Kidney capillary endothelial cell (primary cell): ENCODE results near the gene POLR1A.

Experiments used
- DNase-seq: peaks from one replicate; pipeline ENCODE4 v3.0.0-alpha.2; 2018; ENCODE audit warnings: low spot score

POLR1A gene

DNA sequence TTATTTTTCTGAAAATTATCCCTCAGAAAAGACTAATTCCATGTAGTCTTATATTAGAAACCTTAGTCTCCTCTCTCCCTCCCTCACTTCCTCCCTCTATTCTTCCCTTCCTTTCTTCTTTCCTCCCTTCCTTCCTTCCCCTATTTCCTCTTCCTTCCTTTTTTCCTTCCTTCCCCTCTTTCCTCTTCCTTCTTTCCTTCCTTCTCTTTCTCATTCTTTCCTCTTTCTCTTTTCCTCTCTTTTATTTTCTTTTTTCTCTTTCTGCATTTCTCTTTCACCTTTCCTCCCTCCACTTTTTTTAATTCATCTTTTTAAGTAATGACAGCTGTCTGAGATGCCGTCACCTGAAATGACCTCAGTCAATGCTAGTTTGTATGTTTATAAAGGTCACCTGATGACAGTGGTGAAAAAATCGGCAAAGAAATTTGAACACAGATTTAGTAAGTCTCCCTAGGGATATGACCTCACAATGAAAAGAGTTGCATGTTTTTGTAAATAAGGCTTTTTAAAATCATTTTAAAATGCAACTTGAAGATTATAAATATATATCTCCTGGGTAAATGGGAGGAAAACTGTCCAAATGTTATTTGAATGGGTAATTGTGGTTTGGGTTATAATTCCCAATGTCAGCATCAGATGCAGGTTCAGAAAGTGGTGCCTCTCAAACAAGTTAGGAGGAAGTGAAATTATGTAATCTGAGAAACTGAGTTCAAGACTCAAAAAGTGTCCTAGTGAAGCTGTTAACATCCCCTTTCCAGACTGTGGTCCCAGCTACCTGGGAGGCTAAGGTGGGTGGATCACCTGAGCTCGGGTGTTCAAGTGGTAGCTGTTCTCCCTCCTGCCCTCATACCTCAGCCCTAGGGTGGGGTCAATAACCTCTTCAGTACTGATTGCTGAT, 126.6 kb downstream of the POLR1A start:
- DNase-seq, result no peak

DNA sequence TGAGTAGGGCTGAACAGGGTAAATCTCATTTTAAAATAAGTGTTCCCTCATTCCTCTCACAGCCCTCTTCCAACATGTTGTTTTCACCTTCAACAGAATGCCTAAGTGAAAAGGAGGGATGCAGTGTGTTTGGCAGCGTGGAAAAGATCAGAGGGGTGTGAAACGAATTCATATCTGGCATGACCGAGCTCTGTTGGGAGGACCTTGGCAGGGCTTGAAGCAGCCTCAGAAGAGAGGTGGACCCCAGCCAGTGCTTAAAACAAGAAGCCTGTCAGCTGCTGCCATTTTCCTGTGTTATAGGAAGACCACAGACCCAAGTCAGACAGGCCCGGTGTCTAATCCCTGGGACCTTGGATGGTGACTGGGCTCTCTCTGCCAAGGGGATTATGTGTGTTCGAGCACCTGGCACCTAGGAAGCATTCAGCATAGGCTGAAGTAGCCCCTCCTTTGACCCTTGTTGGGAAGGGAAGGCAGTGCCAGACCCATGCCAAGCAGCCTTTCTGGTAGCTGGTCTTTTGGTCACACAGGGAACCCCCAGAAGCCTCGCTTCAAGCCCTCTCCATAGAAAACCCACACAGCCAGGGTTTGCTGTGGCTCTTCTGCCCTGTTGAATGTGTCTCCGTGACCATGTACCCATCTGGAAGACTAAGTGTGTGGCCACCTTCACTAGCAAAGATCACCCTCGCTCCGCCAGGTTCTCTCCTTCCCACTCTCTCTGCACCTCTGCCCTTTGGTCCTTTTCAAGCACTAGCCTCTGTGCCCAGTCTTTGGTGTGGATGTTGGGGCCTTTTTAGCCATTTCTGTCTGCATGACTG, 129.4 kb downstream of the POLR1A start:
- DNase-seq, result no peak

DNA sequence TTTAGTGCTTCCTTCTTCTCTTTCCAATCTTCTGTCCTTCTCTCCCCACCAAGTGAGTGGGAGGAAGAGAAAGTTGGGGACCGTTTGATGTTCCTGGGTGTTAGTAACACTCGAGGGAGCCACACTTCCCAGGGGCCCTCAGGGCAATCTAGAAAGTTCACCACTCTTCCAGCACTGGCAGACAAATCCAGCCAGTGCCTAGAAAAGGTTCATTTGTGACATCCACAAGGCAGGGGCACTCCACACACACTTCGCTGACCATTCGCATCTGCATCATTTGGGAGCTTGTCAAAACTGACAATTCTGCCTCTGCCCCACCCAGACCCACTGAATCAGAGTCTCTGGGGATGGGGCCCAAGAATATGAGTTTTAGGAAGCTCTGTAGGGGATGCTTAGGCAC, 130.1 kb downstream of the POLR1A start:
- DNase-seq, result no peak

DNA sequence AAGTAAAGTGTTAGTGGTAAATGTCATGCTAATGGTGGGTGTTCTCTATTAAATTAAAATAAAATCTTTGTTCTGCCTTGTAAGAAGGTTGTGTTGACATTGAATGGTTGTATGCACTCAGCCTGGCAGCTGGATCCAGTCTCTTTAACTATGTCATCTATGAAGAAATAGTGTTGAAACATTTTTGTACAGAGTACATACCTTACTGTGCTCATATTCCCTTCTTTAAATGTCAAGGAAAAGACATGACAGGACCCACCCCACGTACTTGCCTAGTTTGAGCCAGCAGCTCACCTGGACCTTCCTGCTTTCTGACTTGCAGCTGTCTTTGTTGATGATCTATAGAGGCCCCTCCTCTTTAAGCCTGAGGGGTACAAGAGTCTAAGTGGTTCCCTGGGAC, 131.3 kb downstream of the POLR1A start:
- DNase-seq, result no peak

DNA sequence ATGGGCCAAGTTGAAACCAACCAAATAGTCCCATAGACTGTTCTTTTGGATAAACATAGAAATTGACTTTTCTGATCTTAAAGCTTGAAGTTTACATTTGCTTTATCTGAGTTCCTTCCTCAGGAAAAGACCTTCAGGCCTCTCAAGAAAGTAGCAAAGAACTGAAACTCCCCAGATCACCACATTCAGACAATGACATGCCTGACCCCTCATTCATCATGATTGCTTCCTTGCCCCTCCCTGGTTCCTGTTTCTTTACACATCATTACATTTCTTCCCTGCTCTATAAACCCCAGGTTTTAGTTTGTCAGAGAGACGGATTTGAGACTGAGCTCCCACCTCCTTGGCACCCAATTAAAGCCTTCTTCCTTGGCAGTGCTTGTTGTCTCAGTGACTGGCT, 133.3 kb downstream of the POLR1A start:
- DNase-seq, result no peak

DNA sequence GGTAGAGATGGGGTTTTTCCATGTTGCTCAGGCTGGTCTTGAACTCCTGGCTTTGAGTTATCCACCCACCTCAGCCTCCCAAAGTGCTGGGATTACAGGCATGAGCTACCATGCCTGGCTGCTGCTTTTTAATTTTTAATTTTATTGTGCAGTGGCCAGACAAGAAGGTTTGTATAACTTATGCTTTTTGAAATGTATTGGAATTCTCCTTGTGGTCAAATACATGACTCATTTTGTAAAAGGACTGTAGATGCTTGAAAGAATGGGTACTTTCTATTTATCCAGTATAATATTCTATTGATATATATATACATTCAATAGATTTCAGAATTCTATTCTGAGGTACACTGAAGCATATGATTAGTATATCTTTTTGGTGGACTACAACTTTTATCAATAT, 134.3 kb downstream of the POLR1A start:
- DNase-seq, result no peak
